ENCODE measurements around the gene ERVFRD-1.

ERVFRD-1 gene, protein sequence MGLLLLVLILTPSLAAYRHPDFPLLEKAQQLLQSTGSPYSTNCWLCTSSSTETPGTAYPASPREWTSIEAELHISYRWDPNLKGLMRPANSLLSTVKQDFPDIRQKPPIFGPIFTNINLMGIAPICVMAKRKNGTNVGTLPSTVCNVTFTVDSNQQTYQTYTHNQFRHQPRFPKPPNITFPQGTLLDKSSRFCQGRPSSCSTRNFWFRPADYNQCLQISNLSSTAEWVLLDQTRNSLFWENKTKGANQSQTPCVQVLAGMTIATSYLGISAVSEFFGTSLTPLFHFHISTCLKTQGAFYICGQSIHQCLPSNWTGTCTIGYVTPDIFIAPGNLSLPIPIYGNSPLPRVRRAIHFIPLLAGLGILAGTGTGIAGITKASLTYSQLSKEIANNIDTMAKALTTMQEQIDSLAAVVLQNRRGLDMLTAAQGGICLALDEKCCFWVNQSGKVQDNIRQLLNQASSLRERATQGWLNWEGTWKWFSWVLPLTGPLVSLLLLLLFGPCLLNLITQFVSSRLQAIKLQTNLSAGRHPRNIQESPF

DNA sequence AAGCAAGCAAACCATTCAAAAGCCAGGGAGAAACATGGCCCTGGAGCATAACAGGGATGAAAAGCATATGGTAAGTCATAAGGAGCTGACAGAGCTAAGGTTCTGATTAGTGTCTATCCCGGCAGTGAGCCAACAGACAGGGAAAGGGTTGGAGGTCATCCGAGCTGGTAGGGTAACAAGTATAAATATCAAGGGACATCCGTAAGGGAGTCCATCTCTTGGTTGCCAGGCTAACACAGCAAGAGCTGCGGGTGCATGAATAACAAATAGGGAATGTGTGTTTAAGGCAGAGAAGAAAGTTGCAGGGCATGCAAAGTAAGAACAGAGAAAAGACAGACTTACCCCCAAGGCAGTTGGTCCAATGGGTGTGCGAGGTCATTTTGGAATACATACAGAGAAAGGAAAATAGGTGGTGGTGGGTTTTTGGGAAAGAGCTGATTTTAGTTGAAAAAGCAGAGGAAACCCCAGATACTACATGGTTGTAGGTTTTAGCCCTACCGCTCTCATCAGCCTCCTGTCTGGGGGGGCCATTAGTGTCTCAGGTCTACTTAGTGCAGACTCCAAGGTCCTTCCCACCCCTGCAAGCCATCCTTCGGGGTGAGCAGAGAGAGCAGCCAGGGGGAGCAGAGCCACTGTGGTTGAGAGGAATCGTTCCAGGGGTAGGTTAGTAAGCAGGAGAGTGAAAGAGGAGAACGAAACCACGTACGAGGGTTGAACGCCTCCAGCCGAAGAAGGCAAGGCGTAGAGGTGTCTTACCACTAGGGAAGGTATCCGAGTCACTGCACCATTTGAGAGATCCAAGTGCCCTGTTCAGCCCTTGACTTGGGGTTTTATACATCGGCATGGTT is at the start of gene ERVFRD-1:
ERVFRD-1 (minus strand) TSS at position 805 of the 848 bp plus-strand sequence. CDS start 6,415 bp downstream, outside the sequence.
- H3K4me3 ChIP-seq (ENCODE audit: low read depth, low read length): no peak within 1 kb of the TSS
- DNase-seq: no peak
- H3K36me3 ChIP-seq (replicated peaks): no peaks in the 10 kb centered on the region
- in situ Hi-C loops (cut with HindIII; ENCODE audit: low pct_ligation_motif_present, low sequenced_read_pairs): no loop called here
- H3K27ac ChIP-seq: no peak within 1 kb of the TSS
- TF ChIP-seq CTCF (IDR thresholded peaks at IDR 0.05; ENCODE audit: low read depth, low read length, missing control alignments): no peak
- no peaks in the 10 kb centered on the region for H3K27me3 ChIP-seq (replicated peaks)

DNA sequence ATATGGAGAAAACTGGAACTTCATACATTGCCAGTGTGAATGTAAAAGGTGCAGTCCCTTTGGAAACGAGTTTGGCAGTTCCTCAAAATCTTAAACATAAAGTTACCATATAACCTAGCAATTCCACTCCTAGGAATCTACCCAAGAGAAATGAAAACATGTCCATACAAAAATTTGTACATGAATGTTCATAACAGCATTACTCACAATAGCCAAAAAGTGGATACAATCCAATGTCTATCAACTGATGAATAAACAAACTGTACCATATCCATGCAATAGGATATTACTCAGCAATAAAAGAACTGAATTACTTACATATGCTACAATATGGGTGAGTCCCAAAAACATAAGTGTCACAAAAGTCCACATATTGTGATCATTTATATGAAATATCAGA is 48.7 kb upstream of the ERVFRD-1 start:
- Histone ChIP-seq H3K27me3 (replicated peaks) (no peaks in the 10 kb centered on the region), H3K27ac (no peak overlapping the region), H3K4me3 (ENCODE audit: low read depth, low read length) (no peak overlapping the region), H3K36me3 (replicated peaks) (no peaks in the 10 kb centered on the region)
- DNase-seq: no peak
- TF ChIP-seq CTCF (IDR thresholded peaks at IDR 0.05; ENCODE audit: low read depth, low read length, missing control alignments): no peak
- in situ Hi-C loops (cut with HindIII; ENCODE audit: low pct_ligation_motif_present, low sequenced_read_pairs): no loop called here

DNA sequence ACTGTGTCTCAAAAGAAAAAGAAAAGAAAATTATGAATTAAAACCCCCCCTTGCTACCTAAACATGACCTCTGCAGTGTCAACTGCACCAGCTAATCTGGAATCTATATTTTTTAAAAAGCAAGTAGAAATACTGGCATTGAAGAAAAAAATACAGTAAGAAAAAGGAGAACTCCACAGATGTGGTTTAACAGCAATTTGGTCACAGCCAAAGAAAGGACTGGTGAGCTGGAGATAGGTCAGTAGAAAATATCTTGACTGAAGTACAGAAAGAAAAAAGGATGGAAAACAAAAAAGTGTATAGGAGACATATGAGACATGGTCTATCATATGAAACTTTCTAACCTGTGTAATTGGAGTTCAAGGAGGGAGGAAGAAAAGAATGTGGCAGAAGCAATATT is 44.1 kb upstream of the ERVFRD-1 start:
- Histone ChIP-seq H3K36me3 (replicated peaks) (no peaks in the 10 kb centered on the region), H3K27me3 (replicated peaks) (no peaks in the 10 kb centered on the region), H3K27ac (no peak overlapping the region), H3K4me3 (ENCODE audit: low read depth, low read length) (no peak overlapping the region)
- no peak for TF ChIP-seq CTCF (IDR thresholded peaks at IDR 0.05; ENCODE audit: low read depth, low read length, missing control alignments)
- no peak for DNase-seq
- in situ Hi-C loops (cut with HindIII; ENCODE audit: low pct_ligation_motif_present, low sequenced_read_pairs): no loop called here

DNA sequence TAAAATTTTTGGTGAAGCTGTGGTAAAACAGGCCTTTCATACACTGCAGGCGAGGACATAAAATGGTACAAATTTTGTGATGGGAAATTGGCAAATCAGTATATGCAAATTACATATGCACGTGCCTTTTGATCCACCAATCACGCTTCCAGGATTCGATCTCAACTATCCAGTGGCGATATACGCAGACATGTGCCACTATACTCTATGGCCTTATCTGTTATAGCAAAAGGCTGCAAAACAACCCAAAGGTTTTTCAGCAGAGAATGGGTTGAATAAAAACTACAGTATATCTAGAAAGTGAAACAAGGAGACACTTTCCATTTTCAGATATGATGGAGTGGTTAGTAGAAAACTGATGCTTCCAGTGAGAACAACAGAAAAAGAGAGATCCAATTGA is 41.9 kb upstream of the ERVFRD-1 start:
- H3K36me3 ChIP-seq (replicated peaks): no peaks in the 10 kb centered on the region

DNA sequence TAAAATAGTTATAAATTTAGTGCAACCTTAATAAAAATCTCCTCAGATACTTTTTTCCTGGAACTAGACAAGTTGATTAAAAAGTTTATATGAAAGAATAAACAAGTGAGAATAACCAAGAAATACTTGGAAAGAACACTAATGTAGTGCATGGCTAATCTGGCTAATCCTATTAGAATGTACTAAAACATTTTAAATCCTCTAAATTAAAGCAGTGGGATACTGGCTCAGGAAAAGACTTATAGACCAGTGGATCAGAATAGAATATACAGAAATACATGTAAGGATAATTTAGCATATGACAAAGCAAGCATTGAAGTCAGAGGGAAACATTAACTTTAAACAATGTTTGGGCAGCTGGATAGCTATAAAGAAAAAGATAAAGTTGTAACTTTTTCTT is 41.1 kb upstream of the ERVFRD-1 start:
- Histone ChIP-seq H3K27me3 (replicated peaks) (no peaks in the 10 kb centered on the region), H3K36me3 (replicated peaks) (no peaks in the 10 kb centered on the region), H3K4me3 (ENCODE audit: low read depth, low read length) (no peak overlapping the region), H3K27ac (no peak overlapping the region)
- in situ Hi-C loops (cut with HindIII; ENCODE audit: low pct_ligation_motif_present, low sequenced_read_pairs): no loop called here
- no peak for DNase-seq
- TF ChIP-seq CTCF (IDR thresholded peaks at IDR 0.05; ENCODE audit: low read depth, low read length, missing control alignments): no peak

More for the DNA sequence above, 41.9 kb upstream of the ERVFRD-1 start:
- Histone ChIP-seq H3K4me3 (ENCODE audit: low read depth, low read length) (no peak overlapping the region), H3K27ac (no peak overlapping the region), H3K27me3 (replicated peaks) (no peaks in the 10 kb centered on the region)
- no peak for TF ChIP-seq CTCF (IDR thresholded peaks at IDR 0.05; ENCODE audit: low read depth, low read length, missing control alignments)
- no peak for DNase-seq
- in situ Hi-C loops (cut with HindIII; ENCODE audit: low pct_ligation_motif_present, low sequenced_read_pairs): no loop called here

Data from brain microvascular endothelial cell (primary cell).